PC-3 (cell line): ENCODE measurements around the gene GTF3C5. TPM values are rescaled to one million over a fixed set of nuclear protein-coding genes. Genes with fewer than 3 reads are reported as not detected.

Source experiments
- ATAC-seq: fragments of 200-7000 bp; cut with Tn5 transposase; 2 replicates; pipeline ENCODE4 v1.9.1; 2020; ENCODE audit warnings: mild to moderate bottlenecking, moderate library complexity
- BruUV-seq: library from RNA; stranded (reverse); fragments of 400-500 nt; replicated peaks from 2 replicates; lab custom pipeline; 2021; lab: Mats Ljungman, UMichigan
- CTCF ChIA-PET: fragments of 300-600 bp; sonication (Branson Sonifier 250); formaldehyde crosslinking; loops from one replicate; lab custom pipeline; 2022; ENCODE audit warnings: antibody characterized with exemption; lab: Charles Lee
- POLR2A ChIA-PET: fragments of 300-600 bp; sonication (Branson Sonifier 250); formaldehyde crosslinking; loops from one replicate; lab custom pipeline; 2022; ENCODE audit warnings: antibody characterized with exemption; ENCODE audit not compliant: unreplicated experiment; lab: Charles Lee
- DNase-seq: peaks from one replicate; pipeline ENCODE4 v3.0.0-alpha.2; 2015
- H2AFZ ChIP-seq: fragments of 300-600 bp; sonication (generic); 2 replicates; pipeline ENCODE4 v1.6.0; 2016; ENCODE audit warnings: antibody characterized with exemption, low read length
- H3F3A ChIP-seq: fragments of 300-600 bp; sonication (generic); one replicate; pipeline ENCODE4 v1.6.0; 2017; ENCODE audit warnings: antibody characterized with exemption, low read length, control low read depth, mild to moderate bottlenecking; ENCODE audit not compliant: unreplicated experiment
- H3K27ac ChIP-seq: fragments of 300-600 bp; sonication (generic); 2 replicates; pipeline ENCODE4 v1.5.1; 2016; ENCODE audit warnings: mild to moderate bottlenecking, low read length
- H3K27me3 ChIP-seq: fragments of 300-600 bp; sonication (generic); 2 replicates; pipeline ENCODE4 v1.6.1; 2016; ENCODE audit warnings: low read length, mixed read lengths
- H3K36me3 ChIP-seq: fragments of 300-600 bp; sonication (generic); 2 replicates; pipeline ENCODE4 v1.6.1; 2016; ENCODE audit warnings: low read depth, mixed run types, low read length, mixed read lengths
- H3K4me1 ChIP-seq: fragments of 300-600 bp; sonication (generic); 2 replicates; pipeline ENCODE4 v1.5.1; 2016; ENCODE audit warnings: low read length; ENCODE audit not compliant: insufficient read depth
- H3K4me2 ChIP-seq: fragments of 300-600 bp; sonication (generic); 2 replicates; pipeline ENCODE4 v1.6.0; 2016; ENCODE audit warnings: low read length
- H3K4me3 ChIP-seq: fragments of 300-600 bp; sonication (generic); 2 replicates; pipeline ENCODE4 v1.5.1; 2016; ENCODE audit warnings: mild to moderate bottlenecking, low read length, mixed read lengths
- H3K79me2 ChIP-seq: fragments of 300-600 bp; sonication (generic); 2 replicates; pipeline ENCODE4 v1.6.1; 2017; ENCODE audit warnings: low read length, mixed read lengths
- H3K9ac ChIP-seq: fragments of 300-600 bp; sonication (generic); 2 replicates; pipeline ENCODE4 v1.6.0; 2016; ENCODE audit warnings: mild to moderate bottlenecking, low read length
- H3K9me2 ChIP-seq: fragments of 300-600 bp; sonication (generic); replicated peaks from 2 replicates; pipeline ENCODE4 v1.6.1; 2016; ENCODE audit warnings: mixed run types, low read length, mixed read lengths
- H3K9me3 ChIP-seq: fragments of 300-600 bp; sonication (generic); 2 replicates; pipeline ENCODE4 v1.6.1; 2016; ENCODE audit warnings: low read length, mixed read lengths
- H4K20me1 ChIP-seq: fragments of 300-600 bp; sonication (generic); 2 replicates; pipeline ENCODE4 v1.6.1; 2016; ENCODE audit warnings: low read length, mixed read lengths
- EZH2 ChIP-seq: fragments of 300-600 bp; sonication (generic); IDR thresholded peaks from one replicate; pipeline ENCODE4 v1.6.1; 2017; ENCODE audit warnings: antibody characterized with exemption, mild to moderate bottlenecking, low read length; ENCODE audit not compliant: unreplicated experiment
- EZH2phosphoT487 ChIP-seq: fragments of 300-600 bp; sonication (generic); IDR thresholded peaks from 2 replicates; pipeline ENCODE4 v1.6.1; 2018; ENCODE audit warnings: mild to moderate bottlenecking, antibody characterized with exemption, low read length, borderline replicate concordance
- intact Hi-C: fragments of 100-400 bp; cut with micrococcal nuclease; formaldehyde crosslinking; loops from 2 replicates; pipeline ENCODE4 v1.9.0; 2023
- total RNA-seq: library from RNA; depleted of rRNA; stranded (reverse); fragments of >200 nt; gene quantifications from 2 replicates; pipeline ENCODE4 v1.2.3, GENCODE V29; 2014
- TF ChIP-seq, protein P1 (sequence below): fragments of 300-600 bp; sonication (generic); conservative IDR thresholded peaks from 2 replicates; pipeline ENCODE4 v1.5.1; 2017; ENCODE audit warnings: antibody characterized with exemption, low read depth, mild to moderate bottlenecking, low read length

The GTF3C5 gene
- total RNA-seq, 1 experiment from 2014 or later, result 78.5 TPM

GRCh38 chr9:133042676-133043075, 11.9 kb downstream of the GTF3C5 start:
- CTCF ChIA-PET, result interaction anchor here (0.6 kb wide), 1 partner anchor 18 kb away, joined by 11 read pairs; no protein-coding TSS in a partner anchor

DNA sequence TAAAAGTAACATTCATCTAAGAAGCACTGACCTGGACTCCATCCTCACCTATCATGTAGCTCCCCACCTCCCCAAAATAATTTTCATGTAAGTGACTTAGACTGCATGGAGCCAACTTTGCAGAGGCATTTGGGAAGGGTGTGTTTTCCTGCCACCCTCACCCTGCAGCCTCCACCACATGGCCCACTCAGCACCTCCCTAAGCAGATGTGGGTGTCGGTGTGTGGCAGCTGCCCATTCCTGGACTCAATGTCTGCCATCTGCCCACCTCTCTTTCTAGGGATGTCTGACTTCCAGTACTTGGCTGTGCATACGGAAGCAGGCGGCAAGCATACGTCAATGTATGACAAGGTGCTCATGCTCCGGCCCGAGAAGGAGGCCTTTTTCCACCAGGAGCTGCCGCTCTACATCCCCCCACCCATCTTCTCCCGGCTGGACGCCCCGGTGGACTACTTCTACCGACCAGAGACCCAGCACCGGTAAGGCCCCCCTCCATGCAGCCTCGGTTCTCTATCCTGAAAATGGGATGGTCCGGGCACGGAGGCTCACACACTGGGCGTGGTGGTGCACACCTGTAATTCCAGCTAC, 12.7 kb downstream of the GTF3C5 start:
- no peaks in the 10 kb centered on the region for H3K4me1 ChIP-seq
- H2AFZ ChIP-seq, result no peak overlapping the region
- no peaks in the 10 kb centered on the region for H3K9me2 ChIP-seq
- H3K4me2 ChIP-seq, result no peak overlapping the region
- 0 out of 2 replicates have a peak, but pooled peaks cover 5% of the 10 kb centered on the region for H4K20me1 ChIP-seq
- no peak overlapping the region for H3K9ac ChIP-seq
- H3K79me2 ChIP-seq, result peaks cover 21% of the 10 kb centered on the region
- intact Hi-C loops, result no loop called here
- H3F3A ChIP-seq, result no peaks in the 10 kb centered on the region
- CTCF ChIA-PET, result no interaction called here
- H3K36me3 ChIP-seq, result peaks cover 18% of the 10 kb centered on the region; the same call in 1 of the 2 replicates
- H3K27me3 ChIP-seq, result no peaks in the 10 kb centered on the region
- no peak overlapping the region for H3K4me3 ChIP-seq
- no peak overlapping the region for H3K27ac ChIP-seq
- no peak for DNase-seq
- no TSS peak for BruUV-seq
- POLR2A ChIA-PET, result no interaction called here
- H3K9me3 ChIP-seq, result no peaks in the 10 kb centered on the region
- no peak for ATAC-seq
- TF ChIP-seq, protein P1, sequence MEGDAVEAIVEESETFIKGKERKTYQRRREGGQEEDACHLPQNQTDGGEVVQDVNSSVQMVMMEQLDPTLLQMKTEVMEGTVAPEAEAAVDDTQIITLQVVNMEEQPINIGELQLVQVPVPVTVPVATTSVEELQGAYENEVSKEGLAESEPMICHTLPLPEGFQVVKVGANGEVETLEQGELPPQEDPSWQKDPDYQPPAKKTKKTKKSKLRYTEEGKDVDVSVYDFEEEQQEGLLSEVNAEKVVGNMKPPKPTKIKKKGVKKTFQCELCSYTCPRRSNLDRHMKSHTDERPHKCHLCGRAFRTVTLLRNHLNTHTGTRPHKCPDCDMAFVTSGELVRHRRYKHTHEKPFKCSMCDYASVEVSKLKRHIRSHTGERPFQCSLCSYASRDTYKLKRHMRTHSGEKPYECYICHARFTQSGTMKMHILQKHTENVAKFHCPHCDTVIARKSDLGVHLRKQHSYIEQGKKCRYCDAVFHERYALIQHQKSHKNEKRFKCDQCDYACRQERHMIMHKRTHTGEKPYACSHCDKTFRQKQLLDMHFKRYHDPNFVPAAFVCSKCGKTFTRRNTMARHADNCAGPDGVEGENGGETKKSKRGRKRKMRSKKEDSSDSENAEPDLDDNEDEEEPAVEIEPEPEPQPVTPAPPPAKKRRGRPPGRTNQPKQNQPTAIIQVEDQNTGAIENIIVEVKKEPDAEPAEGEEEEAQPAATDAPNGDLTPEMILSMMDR, result no peak
- no peak for TF ChIP-seq EZH2
- TF ChIP-seq EZH2phosphoT487, result no peak

More at GRCh38 chr9:133042676-133043075, 11.9 kb downstream of the GTF3C5 start:
- DNase-seq (no peak), ATAC-seq (no peak)
- intact Hi-C loops, result no loop called here
- Histone ChIP-seq H3K9ac (no peak overlapping the region), H3K27me3 (no peaks in the 10 kb centered on the region), H3K9me3 (no peaks in the 10 kb centered on the region), H4K20me1 (0 out of 2 replicates have a peak, but pooled peaks cover 5% of the 10 kb centered on the region), H3F3A (no peaks in the 10 kb centered on the region), H3K79me2 (peaks cover 27% of the 10 kb centered on the region), H3K4me2 (no peak overlapping the region), H2AFZ (no peak overlapping the region), H3K4me1 (no peaks in the 10 kb centered on the region), H3K4me3 (no peak overlapping the region), H3K9me2 (no peaks in the 10 kb centered on the region), H3K27ac (no peak overlapping the region), H3K36me3 (peaks cover 18% of the 10 kb centered on the region; the same call in 1 of the 2 replicates)
- POLR2A ChIA-PET, result no interaction called here
- TF ChIP-seq EZH2 (no peak), EZH2phosphoT487 (no peak)
- TF ChIP-seq, protein P1, result no peak
- BruUV-seq, result no TSS peak

DNA sequence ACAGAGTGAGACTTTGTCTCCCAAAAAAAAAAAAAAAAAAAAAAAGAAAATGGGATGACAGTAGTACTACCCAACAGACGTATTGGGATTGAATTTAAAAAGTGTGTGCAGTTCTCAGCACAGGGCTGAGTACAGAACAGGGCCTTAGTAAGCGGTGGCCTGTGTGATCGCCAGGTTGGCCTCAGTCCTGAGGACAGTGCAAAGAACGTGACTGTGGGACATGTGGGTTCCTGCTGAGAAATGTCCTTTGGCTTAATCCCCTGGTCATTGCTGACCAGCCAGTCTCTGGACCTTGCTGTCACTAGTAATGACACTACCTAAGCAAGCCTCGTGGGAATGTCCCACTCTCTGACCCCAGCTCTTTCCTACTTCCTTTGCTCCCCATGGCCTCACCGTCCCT, 13.3 kb downstream of the GTF3C5 start:
- no peak for DNase-seq
- peaks cover 15% of the 10 kb centered on the region for H3K79me2 ChIP-seq
- no TSS peak for BruUV-seq
- intact Hi-C loops, result no loop called here
- H4K20me1 ChIP-seq, result 0 out of 2 replicates have a peak, but pooled peaks cover 5% of the 10 kb centered on the region
- no peak overlapping the region for H2AFZ ChIP-seq
- POLR2A ChIA-PET, result no interaction called here
- TF ChIP-seq EZH2phosphoT487, result no peak
- no peak for TF ChIP-seq EZH2
- TF ChIP-seq, protein P1, result no peak
- no peak overlapping the region for H3K27ac ChIP-seq
- no peaks in the 10 kb centered on the region for H3K4me1 ChIP-seq
- no peak overlapping the region for H3K9ac ChIP-seq
- H3K4me2 ChIP-seq, result no peak overlapping the region
- no peaks in the 10 kb centered on the region for H3K9me2 ChIP-seq
- CTCF ChIA-PET, result no interaction called here
- H3K36me3 ChIP-seq, result peaks cover 18% of the 10 kb centered on the region; the same call in 1 of the 2 replicates
- no peaks in the 10 kb centered on the region for H3F3A ChIP-seq
- ATAC-seq, result no peak
- H3K4me3 ChIP-seq, result no peak overlapping the region
- no peaks in the 10 kb centered on the region for H3K9me3 ChIP-seq
- H3K27me3 ChIP-seq, result no peaks in the 10 kb centered on the region
